GM23338 (cell line): ENCODE results near the gene SUPT7L. TPM values are rescaled to one million over a fixed set of nuclear protein-coding genes. Genes with fewer than 3 reads are reported as not detected.
A peak's percentile ranks its signal among the peaks of the same experiment; 100 is the strongest.

Source experiments
- ATAC-seq: fragments of 200-7000 bp; cut with Tn5 transposase; 3 replicates; pipeline ENCODE4 v1.9.1; 2020
- DNase-seq: peaks from one replicate; pipeline ENCODE4 v3.0.0-alpha.2; 2015; ENCODE audit warnings: low spot score
- H2AFZ ChIP-seq: fragments of 200-600 bp; sonication (generic); 2 replicates; pipeline ENCODE4 v1.8.0; 2016; ENCODE audit warnings: antibody characterized with exemption, mild to moderate bottlenecking, moderate library complexity
- H3F3A ChIP-seq: fragments of 200-600 bp; sonication (generic); replicated peaks from 2 replicates; pipeline ENCODE4 v1.8.0; 2017; ENCODE audit warnings: antibody characterized with exemption, mixed run types, low read depth
- H3K27ac ChIP-seq: fragments of 200-600 bp; sonication (generic); 2 replicates; pipeline ENCODE4 v1.6.1; 2016; ENCODE audit warnings: low read depth
- H3K27me3 ChIP-seq: fragments of 200-600 bp; sonication (generic); 2 replicates; pipeline ENCODE4 v1.8.0; 2016; ENCODE audit warnings: mild to moderate bottlenecking, mixed run types, moderate library complexity; ENCODE audit not compliant: insufficient read depth
- H3K36me3 ChIP-seq: fragments of 200-600 bp; sonication (generic); 2 replicates; pipeline ENCODE4 v1.8.0; 2016; ENCODE audit warnings: mild to moderate bottlenecking; ENCODE audit not compliant: insufficient read depth
- H3K4me1 ChIP-seq: fragments of 200-600 bp; sonication (generic); 2 replicates; pipeline ENCODE4 v1.8.0; 2016; ENCODE audit warnings: mild to moderate bottlenecking, moderate library complexity; ENCODE audit not compliant: insufficient read depth
- H3K4me2 ChIP-seq: fragments of 200-600 bp; sonication (generic); 2 replicates; pipeline ENCODE4 v1.7.1; 2017; ENCODE audit warnings: mixed run types
- H3K4me3 ChIP-seq: fragments of 200-600 bp; sonication (generic); 2 replicates; pipeline ENCODE4 v1.6.1; 2016; ENCODE audit warnings: mixed run types
- H3K79me2 ChIP-seq: fragments of 200-600 bp; sonication (generic); replicated peaks from 2 replicates; pipeline ENCODE4 v1.8.0; 2017; ENCODE audit warnings: mild to moderate bottlenecking; ENCODE audit not compliant: insufficient read depth
- H3K9me2 ChIP-seq: fragments of 200-600 bp; sonication (generic); 2 replicates; pipeline ENCODE4 v1.8.0; 2017; ENCODE audit not compliant: insufficient read depth
- H4K20me1 ChIP-seq: fragments of 200-600 bp; sonication (generic); replicated peaks from 2 replicates; pipeline ENCODE4 v1.8.0; 2017; ENCODE audit warnings: mild to moderate bottlenecking; ENCODE audit not compliant: insufficient read depth
- H3K27ac Mint-ChIP-seq: 2 replicates; pipeline ENCODE4 v1.8.0; 2020; ENCODE audit warnings: inconsistent platforms, mild to moderate bottlenecking, moderate library complexity, mixed read lengths
- H3K27me3 Mint-ChIP-seq: 3 replicates; pipeline ENCODE4 v1.8.0; 2022; ENCODE audit warnings: low read depth, mild to moderate bottlenecking, moderate library complexity, mixed read lengths, inconsistent platforms; ENCODE audit not compliant: insufficient read depth, poor library complexity
- H3K36me3 Mint-ChIP-seq: 3 replicates; pipeline ENCODE4 v1.8.0; 2021; ENCODE audit warnings: low read depth, mild to moderate bottlenecking, inconsistent platforms, moderate library complexity, mixed read lengths
- H3K4me1 Mint-ChIP-seq: 3 replicates; pipeline ENCODE4 v1.8.0; 2020; ENCODE audit warnings: mild to moderate bottlenecking, inconsistent platforms, mixed read lengths
- H3K4me3 Mint-ChIP-seq: 3 replicates; pipeline ENCODE4 v1.8.0; 2021; ENCODE audit warnings: moderate library complexity, mild to moderate bottlenecking, inconsistent platforms, mixed read lengths
- H3K9me3 Mint-ChIP-seq: 3 replicates; pipeline ENCODE4 v1.8.0; 2020; ENCODE audit warnings: moderate library complexity, mild to moderate bottlenecking, inconsistent platforms, mixed read lengths
- CREB1 ChIP-seq: fragments of 250-450 bp; sonication (Bioruptor Pico); IDR thresholded peaks from 2 replicates; pipeline ENCODE4 v1.5.0; 2020; ENCODE audit warnings: low read depth, mild to moderate bottlenecking, moderate library complexity
- CTCF ChIP-seq, 2 experiments: fragments of 200-600 bp in 1 of 2; sonication (generic) in 1 of 2; conservative IDR thresholded peaks; 2 replicates each; pipeline versions ENCODE4 v1.5.1 to v1.6.1; 2016 to 2017; ENCODE audit warnings: antibody characterized with exemption in 2 of 2, low read depth in 2 of 2, mild to moderate bottlenecking in 2 of 2, moderate library complexity in 1 of 2
- ETS1 ChIP-seq: IDR thresholded peaks from 2 replicates; pipeline ENCODE4 v1.6.1; 2016; ENCODE audit warnings: antibody characterized with exemption
- EZH2phosphoT487 ChIP-seq: fragments of 200-600 bp; sonication (generic); IDR thresholded peaks from one replicate; pipeline ENCODE4 v1.8.1; 2018; ENCODE audit warnings: antibody characterized with exemption; ENCODE audit not compliant: unreplicated experiment
- JUNB ChIP-seq: IDR thresholded peaks from one replicate; pipeline ENCODE4 v1.6.1; 2016; ENCODE audit warnings: antibody characterized with exemption; ENCODE audit not compliant: unreplicated experiment
- POLR2AphosphoS5 ChIP-seq: IDR thresholded peaks from 2 replicates; pipeline ENCODE4 v1.6.1; 2016; ENCODE audit warnings: antibody characterized with exemption, low read depth
- ZNF114 ChIP-seq: fragments of 250-450 bp; sonication (Bioruptor Pico); IDR thresholded peaks from 2 replicates; pipeline ENCODE4 v1.5.0; 2020; ENCODE audit warnings: mild to moderate bottlenecking, moderate library complexity
- ZNF331 ChIP-seq: fragments of 250-450 bp; sonication (Bioruptor Pico); IDR thresholded peaks from 2 replicates; pipeline ENCODE4 v1.5.0; 2020; ENCODE audit warnings: low read depth, mild to moderate bottlenecking, moderate library complexity
- ZNF462 ChIP-seq: fragments of 250-450 bp; sonication (Bioruptor Pico); IDR thresholded peaks from 2 replicates; pipeline ENCODE4 v1.5.0; 2020; ENCODE audit warnings: mild to moderate bottlenecking, moderate library complexity
- long read RNA-seq: library from polyadenylated mRNA; unstranded; transcript quantifications from one replicate; pipeline ENCODE4 v2.0.0, GENCODE V29; 2020; ENCODE audit not compliant: unreplicated experiment
- polyA plus RNA-seq: library from polyadenylated mRNA; unstranded; fragments of >200 nt; fragmentation: Nextera tagmentation; extraction: Ambion mirVana; gene quantifications from 2 replicates; pipeline ENCODE4 v1.2.1, GENCODE V29; 2016
- total RNA-seq: library from RNA; depleted of rRNA; stranded (reverse); fragments of >200 nt; shearing (Covaris generic); gene quantifications from 2 replicates; pipeline ENCODE4 v1.2.3, GENCODE V29; 2014; rRNA removed

SUPT7L gene
- total RNA-seq (16.5 and 17.7 TPM in 2 replicates), polyA plus RNA-seq (13.5 and 13.7 TPM in 2 replicates)
- long read RNA-seq, full-length matches to known transcripts = 15 of 20 reads
- long read RNA-seq, partial matches to known transcripts = 1 of 20 reads
- long read RNA-seq, other reads (novel, unspliced or antisense) = 4 of 20 reads

- Histone ChIP-seq H4K20me1 (no peaks in the 10 kb centered on the region), H3F3A (no peaks in the 10 kb centered on the region), H3K79me2 (peaks cover 27% of the 10 kb centered on the region), H3K4me1 (peaks cover 14% of the 10 kb centered on the region), H3K4me3 (peak within 1 kb of the TSS; percentile 83), H3K36me3 (peaks cover 6% of the 10 kb centered on the region; the same call in 1 of the 2 replicates), H3K9me2 (no peaks in the 10 kb centered on the region), H3K27me3 (no peaks in the 10 kb centered on the region), H2AFZ (peak within 1 kb of the TSS; percentile 100), H3K27ac (peak within 1 kb of the TSS; percentile 95), H3K4me2 (peak within 1 kb of the TSS; percentile 98)
- H3K4me1 Mint-ChIP-seq = peaks cover 8% of the 10 kb centered on the region; the same call in 1 of the 3 replicates
- TF ChIP-seq ZNF114 (peak; percentile 89; the same call in 1 of the 2 replicates), ETS1 (peak; percentile 27; the same call in 1 of the 2 replicates), EZH2phosphoT487 (no peak), JUNB (no peak), POLR2AphosphoS5 (peak; percentile 67), CREB1 (CRISPR knock-in tag) (peak; percentile 68; the same call in 1 of the 2 replicates)
- peak within 1 kb of the TSS; percentile 99 for H3K27ac Mint-ChIP-seq
- peaks cover 7% of the 10 kb centered on the region for H3K27me3 Mint-ChIP-seq
- DNase-seq (peak; percentile 91), ATAC-seq (peak; percentile 91)
- no peaks in the 10 kb centered on the region; the same call in 2 of the 3 replicates for H3K9me3 Mint-ChIP-seq
- peak within 1 kb of the TSS; percentile 98 for H3K4me3 Mint-ChIP-seq
- H3K36me3 Mint-ChIP-seq = peaks cover 45% of the 10 kb centered on the region
These were observed at the start of gene SUPT7L, which contains the start of gene SLC4A1AP for GRCh38 chr2:27663285-27664153. Gene SUPT7L (minus strand): TSS chr2:27663614. CDS start chr2:27662192, 1,422 bp downstream. Gene SLC4A1AP (plus strand): TSS chr2:27663889. CDS start chr2:27663915, 26 bp downstream.

GRCh38 chr2:27713201-27713600, 49.8 kb upstream of the SUPT7L start:
- H3K4me2 ChIP-seq = no peak overlapping the region
- no peak for ATAC-seq
- H3K36me3 ChIP-seq = no peaks in the 10 kb centered on the region
- no peak overlapping the region; the same call in 2 of the 3 replicates for H3K4me3 Mint-ChIP-seq
- no peaks in the 10 kb centered on the region; the same call in 1 of the 2 replicates for H3F3A ChIP-seq
- H3K9me3 Mint-ChIP-seq = peaks cover 3% of the 10 kb centered on the region; the same call in 1 of the 3 replicates
- peaks cover 18% of the 10 kb centered on the region for H3K4me1 Mint-ChIP-seq
- H3K79me2 ChIP-seq = no peaks in the 10 kb centered on the region
- H2AFZ ChIP-seq = no peak overlapping the region
- no peaks in the 10 kb centered on the region for H4K20me1 ChIP-seq
- peaks cover 26% of the 10 kb centered on the region; the same call in 1 of the 2 replicates for H3K27me3 ChIP-seq
- H3K27me3 Mint-ChIP-seq = peaks cover 11% of the 10 kb centered on the region
- no peak for DNase-seq
- H3K27ac Mint-ChIP-seq = no peak overlapping the region
- H3K4me3 ChIP-seq = no peak overlapping the region
- no peaks in the 10 kb centered on the region; the same call in 2 of the 3 replicates for H3K36me3 Mint-ChIP-seq
- 0 out of 2 replicates have a peak, but pooled peaks cover 7% of the 10 kb centered on the region for H3K4me1 ChIP-seq
- no peaks in the 10 kb centered on the region for H3K9me2 ChIP-seq
- no peak overlapping the region for H3K27ac ChIP-seq
- no peak for TF ChIP-seq EZH2phosphoT487
- no peak for TF ChIP-seq ZNF331 (CRISPR knock-in tag)
- TF ChIP-seq CTCF (conservative IDR thresholded peaks at IDR 0.05; ENCODE audit: low read depth in 2 of 2) = no peak
- no peak for TF ChIP-seq CREB1 (CRISPR knock-in tag)
- no peak for TF ChIP-seq ZNF462 (CRISPR knock-in tag)
- no peak for TF ChIP-seq POLR2AphosphoS5
- TF ChIP-seq JUNB = no peak
- no peak for TF ChIP-seq ZNF114
